VCaP (cell line): ENCODE measurements around the gene PRRC2C.

Experiments used
- H3K27ac ChIP-seq: fragments of 450-650 bp; 2 replicates; pipeline ENCODE4 v1.5.1; 2017
- TF ChIP-seq, protein P1 (sequence below): fragments of 450-650 bp; conservative IDR thresholded peaks from 2 replicates; pipeline ENCODE4 v1.5.1; 2017; ENCODE audit warnings: mild to moderate bottlenecking, moderate library complexity

Gene PRRC2C

DNA sequence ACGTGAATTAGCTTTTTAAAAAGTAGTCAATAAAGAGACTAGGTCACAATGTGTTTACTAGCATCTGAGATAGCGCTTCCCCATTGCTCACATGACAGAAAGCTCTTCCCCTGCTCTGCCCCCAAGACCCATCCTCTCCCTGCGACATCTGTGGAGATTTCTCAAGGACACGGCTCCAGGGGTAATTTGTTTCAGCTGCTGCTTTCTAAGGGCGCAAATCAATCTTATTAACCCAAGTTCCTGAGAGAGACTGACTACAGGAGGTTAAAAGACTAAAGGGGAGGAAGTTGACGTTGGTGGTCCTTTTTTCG lies 136.8 kb downstream of the PRRC2C start, which contains the start of gene MYOCOS:
TSS of gene MYOCOS (plus strand) at position 92 of the 311 bp plus-strand sequence. CDS start 1,641 bp downstream, outside the sequence.
- no peak within 1 kb of the TSS for H3K27ac ChIP-seq
- TF ChIP-seq, protein P1, sequence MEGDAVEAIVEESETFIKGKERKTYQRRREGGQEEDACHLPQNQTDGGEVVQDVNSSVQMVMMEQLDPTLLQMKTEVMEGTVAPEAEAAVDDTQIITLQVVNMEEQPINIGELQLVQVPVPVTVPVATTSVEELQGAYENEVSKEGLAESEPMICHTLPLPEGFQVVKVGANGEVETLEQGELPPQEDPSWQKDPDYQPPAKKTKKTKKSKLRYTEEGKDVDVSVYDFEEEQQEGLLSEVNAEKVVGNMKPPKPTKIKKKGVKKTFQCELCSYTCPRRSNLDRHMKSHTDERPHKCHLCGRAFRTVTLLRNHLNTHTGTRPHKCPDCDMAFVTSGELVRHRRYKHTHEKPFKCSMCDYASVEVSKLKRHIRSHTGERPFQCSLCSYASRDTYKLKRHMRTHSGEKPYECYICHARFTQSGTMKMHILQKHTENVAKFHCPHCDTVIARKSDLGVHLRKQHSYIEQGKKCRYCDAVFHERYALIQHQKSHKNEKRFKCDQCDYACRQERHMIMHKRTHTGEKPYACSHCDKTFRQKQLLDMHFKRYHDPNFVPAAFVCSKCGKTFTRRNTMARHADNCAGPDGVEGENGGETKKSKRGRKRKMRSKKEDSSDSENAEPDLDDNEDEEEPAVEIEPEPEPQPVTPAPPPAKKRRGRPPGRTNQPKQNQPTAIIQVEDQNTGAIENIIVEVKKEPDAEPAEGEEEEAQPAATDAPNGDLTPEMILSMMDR: no peak

DNA sequence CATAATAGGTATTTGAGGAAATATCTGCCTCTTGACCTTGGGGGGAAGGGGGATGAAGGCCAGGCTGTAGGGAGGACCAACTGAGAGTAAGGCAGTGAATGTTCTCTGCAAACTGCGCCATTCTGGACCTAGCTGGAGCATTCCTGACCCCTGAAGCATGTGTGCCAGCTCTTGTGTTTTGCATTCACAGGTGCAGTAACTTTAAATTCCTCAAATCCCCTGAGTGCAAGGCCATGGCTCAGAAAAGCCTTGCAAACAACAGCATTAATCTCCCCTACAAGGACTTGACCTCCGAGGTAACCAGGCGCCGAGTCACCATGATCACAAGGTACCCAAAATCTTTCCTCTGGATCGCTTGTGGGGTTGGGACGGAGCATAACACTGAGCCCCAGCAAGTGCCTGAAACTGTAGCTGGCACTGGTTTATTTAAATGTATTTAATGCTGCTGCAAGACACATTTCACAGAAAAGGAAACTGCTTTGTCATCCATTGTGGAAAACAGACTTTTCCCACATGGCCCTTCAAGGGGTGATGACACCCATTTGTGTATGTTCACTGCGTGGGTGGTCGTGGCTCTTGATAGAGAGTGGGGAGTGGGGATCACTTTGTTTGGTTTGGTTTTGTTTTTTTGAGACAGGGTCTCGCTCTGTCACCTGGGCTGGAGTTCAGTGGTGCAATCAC lies 138.5 kb downstream of the PRRC2C start:
- TF ChIP-seq, protein P1: no peak
- H3K27ac ChIP-seq: no peak overlapping the region

DNA sequence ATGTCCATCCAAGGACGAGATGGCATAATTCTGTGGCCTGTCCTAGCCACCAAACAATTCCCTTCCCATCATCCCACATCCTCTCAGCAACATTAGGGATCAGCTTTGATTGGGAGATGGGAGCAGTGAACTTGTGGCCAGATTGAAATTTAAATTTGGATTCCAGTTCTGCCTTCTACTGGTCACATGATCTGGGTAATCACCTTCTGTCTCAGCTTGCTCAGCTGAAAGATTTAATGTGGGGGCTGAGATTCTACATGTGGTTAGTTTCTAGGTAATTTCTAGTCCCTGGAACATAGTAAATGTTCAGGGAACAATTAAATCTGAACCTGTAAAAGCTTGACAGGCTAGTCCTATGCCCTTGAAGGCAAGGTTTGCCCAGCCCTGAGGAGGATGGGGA lies 139.9 kb downstream of the PRRC2C start:
- TF ChIP-seq, protein P1: no peak
- H3K27ac ChIP-seq: no peak overlapping the region

DNA sequence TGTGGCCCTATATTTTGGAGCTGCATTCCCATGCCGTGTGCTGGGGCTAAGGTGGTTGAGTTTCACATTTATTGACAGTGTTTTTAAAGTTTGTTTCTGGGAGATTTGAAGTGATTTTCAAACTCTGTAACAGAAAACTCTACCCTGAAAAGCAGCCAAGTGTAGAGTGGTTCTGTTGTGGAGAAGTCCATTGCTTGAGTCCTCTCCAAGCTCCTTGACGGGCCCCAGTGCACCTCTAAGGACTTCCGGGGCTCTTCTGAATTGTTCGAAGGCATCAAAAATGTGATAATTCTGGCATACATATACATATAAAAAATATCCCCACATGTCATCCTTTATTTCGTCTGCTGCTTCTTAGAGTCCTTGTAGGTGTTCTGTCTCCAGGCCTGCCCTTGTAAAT lies 141.7 kb downstream of the PRRC2C start:
- H3K27ac ChIP-seq: no peak overlapping the region
- TF ChIP-seq, protein P1: no peak

DNA sequence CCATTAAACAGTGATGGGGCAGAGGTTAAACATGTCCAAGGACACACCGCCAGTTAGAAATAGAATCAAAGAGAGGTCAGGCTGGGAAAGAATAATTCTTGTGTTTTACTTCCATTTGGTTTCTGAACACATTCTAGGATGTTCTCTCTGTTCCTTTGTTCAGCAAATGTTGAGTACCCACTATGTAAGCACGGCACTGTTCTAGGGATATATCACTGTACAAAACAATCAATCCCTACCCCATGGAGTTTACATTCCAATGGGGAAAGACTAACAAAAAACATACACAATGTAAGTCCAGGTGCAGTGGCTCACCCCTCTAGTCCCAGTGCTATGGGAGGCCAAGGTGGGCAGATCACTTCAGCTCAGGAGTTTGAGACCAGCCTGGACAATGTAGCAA lies 142.9 kb downstream of the PRRC2C start:
- TF ChIP-seq, protein P1: no peak
- H3K27ac ChIP-seq: no peak overlapping the region

DNA sequence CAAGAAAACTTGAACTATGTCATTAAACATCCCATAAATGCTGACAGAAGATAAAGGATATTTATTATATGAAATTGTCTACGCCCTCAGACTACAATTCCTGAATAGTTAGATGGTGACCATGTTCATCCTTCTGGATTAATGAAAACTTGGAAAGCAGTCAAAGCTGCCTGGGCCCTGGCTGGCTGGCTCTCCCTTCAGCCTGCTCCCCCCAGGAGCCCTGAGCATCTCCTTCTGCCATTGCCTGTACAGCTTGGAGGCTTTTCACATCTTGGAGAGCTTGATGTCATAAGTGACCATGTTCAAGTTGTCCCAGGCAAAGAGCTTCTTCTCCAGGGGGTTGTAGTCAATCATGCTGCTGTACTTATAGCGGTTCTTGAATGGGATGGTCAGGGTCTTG lies 150.3 kb downstream of the PRRC2C start:
- H3K27ac ChIP-seq: no peak overlapping the region
- TF ChIP-seq, protein P1: no peak

DNA sequence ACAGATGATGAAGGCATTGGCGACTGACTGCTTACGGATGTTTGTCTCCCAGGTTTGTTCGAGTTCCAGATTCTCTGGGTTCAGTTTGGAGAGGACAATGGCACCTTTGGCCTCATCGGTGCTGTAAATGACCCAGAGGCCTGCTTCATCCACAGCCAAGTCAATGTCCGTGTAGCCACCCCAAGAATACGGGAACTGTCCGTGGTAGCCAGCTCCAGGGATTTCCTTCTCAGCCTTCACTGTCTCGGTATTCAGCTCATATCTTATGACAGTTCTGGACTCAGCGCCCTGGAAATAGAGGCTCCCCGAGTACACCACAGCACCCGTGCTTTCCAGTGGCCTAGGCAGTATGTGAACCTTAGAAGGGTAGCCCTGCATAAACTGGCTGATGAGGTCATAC lies 150.8 kb downstream of the PRRC2C start:
- no peak overlapping the region for H3K27ac ChIP-seq
- TF ChIP-seq, protein P1: no peak
